GM20000 (cell line): ENCODE results near the gene LUC7L3.

Experiments used
- DNase-seq: peaks from one replicate; pipeline ENCODE4 v3.0.0; 2012; ENCODE audit warnings: low spot score
- TF ChIP-seq, protein P1 (sequence below): IDR thresholded peaks from 2 replicates; pipeline ENCODE4 v1.5.1; 2012; ENCODE audit warnings: mild to moderate bottlenecking, control low read depth; ENCODE audit errors: extremely low read depth, missing control alignments

Gene LUC7L3

GRCh38 chr17:50766222-50767023, 47.0 kb downstream of the LUC7L3 start:
- TF ChIP-seq, protein P1, sequence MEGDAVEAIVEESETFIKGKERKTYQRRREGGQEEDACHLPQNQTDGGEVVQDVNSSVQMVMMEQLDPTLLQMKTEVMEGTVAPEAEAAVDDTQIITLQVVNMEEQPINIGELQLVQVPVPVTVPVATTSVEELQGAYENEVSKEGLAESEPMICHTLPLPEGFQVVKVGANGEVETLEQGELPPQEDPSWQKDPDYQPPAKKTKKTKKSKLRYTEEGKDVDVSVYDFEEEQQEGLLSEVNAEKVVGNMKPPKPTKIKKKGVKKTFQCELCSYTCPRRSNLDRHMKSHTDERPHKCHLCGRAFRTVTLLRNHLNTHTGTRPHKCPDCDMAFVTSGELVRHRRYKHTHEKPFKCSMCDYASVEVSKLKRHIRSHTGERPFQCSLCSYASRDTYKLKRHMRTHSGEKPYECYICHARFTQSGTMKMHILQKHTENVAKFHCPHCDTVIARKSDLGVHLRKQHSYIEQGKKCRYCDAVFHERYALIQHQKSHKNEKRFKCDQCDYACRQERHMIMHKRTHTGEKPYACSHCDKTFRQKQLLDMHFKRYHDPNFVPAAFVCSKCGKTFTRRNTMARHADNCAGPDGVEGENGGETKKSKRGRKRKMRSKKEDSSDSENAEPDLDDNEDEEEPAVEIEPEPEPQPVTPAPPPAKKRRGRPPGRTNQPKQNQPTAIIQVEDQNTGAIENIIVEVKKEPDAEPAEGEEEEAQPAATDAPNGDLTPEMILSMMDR: no peak

DNA sequence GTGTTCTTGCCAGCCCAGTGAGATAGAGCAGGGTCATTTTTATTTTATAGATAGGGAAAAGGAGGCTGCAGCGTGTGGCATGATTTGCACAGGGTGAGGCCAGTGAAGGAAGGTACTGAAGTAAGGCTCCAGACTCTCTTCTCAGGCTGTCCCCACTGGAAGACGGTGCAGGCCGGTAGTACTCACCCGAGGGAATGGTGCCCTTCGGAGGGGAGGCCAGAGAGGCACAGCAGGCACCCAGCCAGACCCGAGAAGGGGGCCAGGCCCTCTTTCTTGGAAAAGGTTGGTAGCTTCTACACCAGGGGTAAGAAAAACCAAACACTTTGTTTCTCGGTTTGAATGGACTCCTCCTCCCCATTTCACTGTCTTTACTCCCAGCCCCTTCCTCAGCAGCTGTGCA, 47.6 kb downstream of the LUC7L3 start:
- TF ChIP-seq, protein P1: no peak

More at GRCh38 chr17:50766222-50767023, 47.0 kb downstream of the LUC7L3 start:
- no peak for DNase-seq

DNA sequence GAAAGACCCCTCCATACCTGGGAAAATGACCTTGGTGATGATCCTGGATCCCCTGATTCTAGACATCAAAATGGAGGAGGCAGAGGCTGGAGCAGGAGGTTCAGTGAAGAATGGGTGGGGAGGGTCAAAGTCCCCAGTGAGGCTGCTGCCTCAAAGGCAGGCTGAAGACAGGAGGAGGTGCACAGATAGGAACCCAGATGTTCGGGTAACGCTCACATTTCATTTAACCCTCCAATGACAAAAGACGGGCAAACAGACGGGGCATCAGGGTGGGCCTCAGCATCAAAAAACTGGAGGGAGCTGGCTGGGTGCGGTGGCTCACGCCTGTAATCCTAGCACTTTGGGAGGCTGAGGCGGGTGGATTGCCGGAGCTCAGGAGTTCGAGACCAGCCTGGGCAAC, 48.0 kb downstream of the LUC7L3 start, which contains the start of gene ANKRD40CL:
TSS of gene ANKRD40CL (minus strand) at position 73 of the 400 bp plus-strand sequence. CDS start 605 bp downstream, outside the sequence.
- TF ChIP-seq, protein P1: no peak
- DNase-seq: no peak

More for the DNA sequence above, 47.6 kb downstream of the LUC7L3 start:
- DNase-seq: no peak

DNA sequence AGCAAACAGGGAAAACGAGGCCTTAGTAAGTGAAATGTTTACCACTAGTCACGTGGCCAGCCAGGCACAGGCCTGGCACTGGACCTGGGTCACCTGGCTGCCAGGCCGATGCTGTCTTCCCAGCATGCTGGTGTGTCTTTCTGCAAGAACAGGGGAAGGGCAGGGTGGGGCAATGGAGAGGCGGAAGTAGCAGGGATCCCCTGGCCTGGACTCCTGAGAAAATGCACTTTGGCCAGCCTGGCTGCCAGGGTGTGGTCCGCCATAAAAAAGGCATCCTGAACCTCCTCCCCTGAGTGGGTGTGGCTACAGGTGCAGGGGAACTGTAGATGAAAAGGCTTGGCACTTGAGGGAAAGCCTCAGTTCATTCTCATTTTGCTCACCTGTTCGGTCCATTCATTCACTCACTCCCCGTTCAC, 49.0 kb downstream of the LUC7L3 start:
- TF ChIP-seq, protein P1: no peak
- no peak for DNase-seq

DNA sequence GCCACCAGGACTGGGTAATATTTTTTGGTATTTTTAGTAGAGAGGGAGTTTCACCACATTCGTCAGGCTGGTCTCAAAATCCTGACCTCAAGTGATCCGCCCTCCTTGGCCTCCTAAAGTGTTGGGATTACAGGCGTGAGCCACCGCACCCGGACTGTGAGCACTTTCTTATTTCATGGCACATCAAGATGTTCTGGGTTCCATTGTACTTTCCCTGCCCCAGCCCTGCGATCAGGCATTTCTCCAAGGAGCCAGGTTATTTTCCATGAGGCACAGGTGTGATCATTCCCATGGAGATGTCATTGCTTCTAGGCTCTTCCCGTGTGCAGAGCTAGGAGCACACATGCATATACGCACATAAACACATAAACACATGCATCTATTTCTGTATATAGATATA, 50.5 kb downstream of the LUC7L3 start:
- DNase-seq: no peak
- TF ChIP-seq, protein P1: no peak

GRCh38 chr17:50770346-50770745, 50.9 kb downstream of the LUC7L3 start:
- no peak for DNase-seq

More at GRCh38 chr17:50770346-50770745, 50.9 kb downstream of the LUC7L3 start:
- TF ChIP-seq, protein P1: no peak
